ENCODE measurements around the gene FLCN. TPM values are rescaled to one million over a fixed set of nuclear protein-coding genes. Genes with fewer than 3 reads are reported as not detected.
A peak's percentile ranks its signal among the peaks of the same experiment; 100 is the strongest.

Gene FLCN
- total and polyA plus RNA-seq, 2 of the 13 experiments (the other 11 are each of a cell fraction or from before 2014, with no cell fraction given), result 16.6 to 24.9 TPM

- TF ChIP-seq, protein P1, sequence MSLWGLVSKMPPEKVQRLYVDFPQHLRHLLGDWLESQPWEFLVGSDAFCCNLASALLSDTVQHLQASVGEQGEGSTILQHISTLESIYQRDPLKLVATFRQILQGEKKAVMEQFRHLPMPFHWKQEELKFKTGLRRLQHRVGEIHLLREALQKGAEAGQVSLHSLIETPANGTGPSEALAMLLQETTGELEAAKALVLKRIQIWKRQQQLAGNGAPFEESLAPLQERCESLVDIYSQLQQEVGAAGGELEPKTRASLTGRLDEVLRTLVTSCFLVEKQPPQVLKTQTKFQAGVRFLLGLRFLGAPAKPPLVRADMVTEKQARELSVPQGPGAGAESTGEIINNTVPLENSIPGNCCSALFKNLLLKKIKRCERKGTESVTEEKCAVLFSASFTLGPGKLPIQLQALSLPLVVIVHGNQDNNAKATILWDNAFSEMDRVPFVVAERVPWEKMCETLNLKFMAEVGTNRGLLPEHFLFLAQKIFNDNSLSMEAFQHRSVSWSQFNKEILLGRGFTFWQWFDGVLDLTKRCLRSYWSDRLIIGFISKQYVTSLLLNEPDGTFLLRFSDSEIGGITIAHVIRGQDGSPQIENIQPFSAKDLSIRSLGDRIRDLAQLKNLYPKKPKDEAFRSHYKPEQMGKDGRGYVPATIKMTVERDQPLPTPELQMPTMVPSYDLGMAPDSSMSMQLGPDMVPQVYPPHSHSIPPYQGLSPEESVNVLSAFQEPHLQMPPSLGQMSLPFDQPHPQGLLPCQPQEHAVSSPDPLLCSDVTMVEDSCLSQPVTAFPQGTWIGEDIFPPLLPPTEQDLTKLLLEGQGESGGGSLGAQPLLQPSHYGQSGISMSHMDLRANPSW (CRISPR knock-in tag; IDR thresholded peaks at IDR 0.05; ENCODE audit: borderline replicate concordance), result peak; percentile 61; the same call in 1 of the 2 replicates
- TF ChIP-seq MED1 (CRISPR knock-in tag; IDR thresholded peaks at IDR 0.05) (peak; percentile 54; the same call in 1 of the 2 replicates), TIGD3 (CRISPR knock-in tag; IDR thresholded peaks at IDR 0.05; ENCODE audit: borderline replicate concordance) (0 out of 2 replicates have a peak, but pooled peaks have one; percentile 51), CCDC6 (CRISPR knock-in tag; IDR thresholded peaks at IDR 0.05) (no peak; the same call in 1 of the 2 replicates), HIVEP1 (CRISPR knock-in tag; IDR thresholded peaks at IDR 0.05) (peak; percentile 75), ZNF350 (CRISPR knock-in tag; IDR thresholded peaks at IDR 0.05; ENCODE audit: borderline replicate concordance, low read depth) (no peak; the same call in 1 of the 2 replicates), CHD2 (IDR thresholded peaks at IDR 0.05; ENCODE audit: low read depth, low read length) (peak; percentile 93), ZNF276 (CRISPR knock-in tag; IDR thresholded peaks at IDR 0.05; ENCODE audit: low read depth) (no peak), GATAD1 (CRISPR knock-in tag; IDR thresholded peaks at IDR 0.05) (peak; percentile 87), POGZ (CRISPR knock-in tag; IDR thresholded peaks at IDR 0.05) (peak; percentile 77), ISL2 (CRISPR knock-in tag; IDR thresholded peaks at IDR 0.05) (peak; percentile 78), ZNF160 (CRISPR knock-in tag; IDR thresholded peaks at IDR 0.05) (0 out of 2 replicates have a peak, but pooled peaks have one; percentile 51), ZXDC (CRISPR knock-in tag; IDR thresholded peaks at IDR 0.05) (no peak; the same call in 1 of the 2 replicates), ZNF274 (CRISPR knock-in tag; IDR thresholded peaks at IDR 0.05) (peak; percentile 38; the same call in 1 of the 2 replicates), MZF1 (CRISPR knock-in tag; IDR thresholded peaks at IDR 0.05; ENCODE audit: borderline replicate concordance) (0 out of 2 replicates have a peak, but pooled peaks have one; percentile 32), ZNF33B (CRISPR knock-in tag; IDR thresholded peaks at IDR 0.05) (0 out of 2 replicates have a peak, but pooled peaks have one; percentile 55), ZFP1 (CRISPR knock-in tag; IDR thresholded peaks at IDR 0.05) (no peak), AHR (CRISPR knock-in tag; IDR thresholded peaks at IDR 0.05) (peak; percentile 53; the same call in 1 of the 2 replicates), ZNF20 (CRISPR knock-in tag; IDR thresholded peaks at IDR 0.05) (no peak)
- TF ChIP-seq, protein P2, sequence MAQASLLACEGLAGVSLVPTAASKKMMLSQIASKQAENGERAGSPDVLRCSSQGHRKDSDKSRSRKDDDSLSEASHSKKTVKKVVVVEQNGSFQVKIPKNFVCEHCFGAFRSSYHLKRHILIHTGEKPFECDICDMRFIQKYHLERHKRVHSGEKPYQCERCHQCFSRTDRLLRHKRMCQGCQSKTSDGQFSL (CRISPR knock-in tag; IDR thresholded peaks at IDR 0.05), result peak; percentile 59; the same call in 1 of the 2 replicates
Measured at GRCh38 chr17:17280613-17281549, 43.9 kb upstream of the FLCN start, which contains the start of gene COPS3 (continued).
